RWPE1 (cell line): Measurements from ENCODE around the gene MOSMO.
"Not testable (repeated sequence)": the region's sequence is repeated elsewhere in the genome, so short reads cannot be mapped to it uniquely, and the experiment has no call there.

Experiments
- CTCF ChIA-PET: fragments of 350-600 bp; sonication (Branson Sonifier 250); formaldehyde crosslinking; extraction: SDS; loops from one replicate; lab custom pipeline; 2021; lab: Yijun Ruan, JAX
- POLR2A ChIA-PET: fragments of 400-600 bp; formaldehyde crosslinking; extraction: SDS; loops from one replicate; lab custom pipeline; 2020; ENCODE audit warnings: antibody characterized with exemption; ENCODE audit not compliant: low non-redundant PET; lab: Yijun Ruan, JAX
- DNase-seq: peaks from one replicate; pipeline ENCODE4 v3.0.0; 2012; ENCODE audit warnings: low spot score
- H3K27ac ChIP-seq: fragments of 450-650 bp; 2 replicates; pipeline ENCODE4 v1.5.1; 2017
- TF ChIP-seq, protein P1 (sequence below): fragments of 450-650 bp; conservative IDR thresholded peaks from 2 replicates; pipeline ENCODE4 v1.5.1; 2017; ENCODE audit warnings: low read depth, mild to moderate bottlenecking

MOSMO gene

DNA sequence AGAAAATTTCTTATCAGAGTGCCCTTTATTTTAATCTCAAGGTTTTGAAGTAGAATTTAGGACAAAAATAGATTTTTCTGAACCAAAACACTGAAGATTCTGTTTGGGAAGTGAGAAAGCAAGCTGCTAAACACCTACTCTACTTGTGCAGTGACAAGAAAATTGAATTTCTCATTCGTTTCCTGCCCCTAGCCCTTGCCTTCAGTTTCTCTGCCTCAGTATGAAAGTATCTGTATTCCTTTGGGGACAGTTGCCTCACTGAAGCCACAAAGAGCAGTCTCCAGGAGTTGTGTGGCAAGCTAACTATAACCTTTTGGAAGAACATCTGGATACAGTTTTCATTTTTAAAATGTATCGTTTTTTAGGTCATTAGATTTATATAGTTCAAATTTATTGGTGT is 19.7 kb downstream of the MOSMO start:
- CTCF ChIA-PET: no interaction called here
- TF ChIP-seq, protein P1, sequence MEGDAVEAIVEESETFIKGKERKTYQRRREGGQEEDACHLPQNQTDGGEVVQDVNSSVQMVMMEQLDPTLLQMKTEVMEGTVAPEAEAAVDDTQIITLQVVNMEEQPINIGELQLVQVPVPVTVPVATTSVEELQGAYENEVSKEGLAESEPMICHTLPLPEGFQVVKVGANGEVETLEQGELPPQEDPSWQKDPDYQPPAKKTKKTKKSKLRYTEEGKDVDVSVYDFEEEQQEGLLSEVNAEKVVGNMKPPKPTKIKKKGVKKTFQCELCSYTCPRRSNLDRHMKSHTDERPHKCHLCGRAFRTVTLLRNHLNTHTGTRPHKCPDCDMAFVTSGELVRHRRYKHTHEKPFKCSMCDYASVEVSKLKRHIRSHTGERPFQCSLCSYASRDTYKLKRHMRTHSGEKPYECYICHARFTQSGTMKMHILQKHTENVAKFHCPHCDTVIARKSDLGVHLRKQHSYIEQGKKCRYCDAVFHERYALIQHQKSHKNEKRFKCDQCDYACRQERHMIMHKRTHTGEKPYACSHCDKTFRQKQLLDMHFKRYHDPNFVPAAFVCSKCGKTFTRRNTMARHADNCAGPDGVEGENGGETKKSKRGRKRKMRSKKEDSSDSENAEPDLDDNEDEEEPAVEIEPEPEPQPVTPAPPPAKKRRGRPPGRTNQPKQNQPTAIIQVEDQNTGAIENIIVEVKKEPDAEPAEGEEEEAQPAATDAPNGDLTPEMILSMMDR: no peak
- no peak for DNase-seq
- POLR2A ChIA-PET: no interaction called here
- H3K27ac ChIP-seq: no peak overlapping the region

DNA sequence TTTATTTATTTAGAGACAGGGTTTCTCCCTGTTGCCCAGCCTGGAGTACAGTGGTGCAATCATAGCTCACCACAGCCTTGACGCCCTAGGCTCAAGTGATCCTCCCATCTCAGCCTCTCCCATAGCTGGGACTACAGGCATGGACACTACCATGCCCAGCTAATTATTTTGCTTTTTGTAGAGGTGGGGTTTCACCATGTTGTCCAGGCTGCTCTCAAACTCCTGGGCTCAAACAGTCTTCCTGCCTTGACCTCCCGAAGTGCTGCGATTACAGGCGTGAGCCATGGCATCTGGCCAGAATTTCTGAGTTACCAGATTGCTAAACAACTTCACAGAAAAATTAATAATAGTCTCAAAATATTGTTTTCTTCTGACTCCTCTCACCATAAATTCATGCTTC is 21.7 kb downstream of the MOSMO start:
- no peak for DNase-seq
- TF ChIP-seq, protein P1: no peak
- ChIA-PET CTCF (no interaction called here), POLR2A (no interaction called here)
- H3K27ac ChIP-seq: no peak overlapping the region

DNA sequence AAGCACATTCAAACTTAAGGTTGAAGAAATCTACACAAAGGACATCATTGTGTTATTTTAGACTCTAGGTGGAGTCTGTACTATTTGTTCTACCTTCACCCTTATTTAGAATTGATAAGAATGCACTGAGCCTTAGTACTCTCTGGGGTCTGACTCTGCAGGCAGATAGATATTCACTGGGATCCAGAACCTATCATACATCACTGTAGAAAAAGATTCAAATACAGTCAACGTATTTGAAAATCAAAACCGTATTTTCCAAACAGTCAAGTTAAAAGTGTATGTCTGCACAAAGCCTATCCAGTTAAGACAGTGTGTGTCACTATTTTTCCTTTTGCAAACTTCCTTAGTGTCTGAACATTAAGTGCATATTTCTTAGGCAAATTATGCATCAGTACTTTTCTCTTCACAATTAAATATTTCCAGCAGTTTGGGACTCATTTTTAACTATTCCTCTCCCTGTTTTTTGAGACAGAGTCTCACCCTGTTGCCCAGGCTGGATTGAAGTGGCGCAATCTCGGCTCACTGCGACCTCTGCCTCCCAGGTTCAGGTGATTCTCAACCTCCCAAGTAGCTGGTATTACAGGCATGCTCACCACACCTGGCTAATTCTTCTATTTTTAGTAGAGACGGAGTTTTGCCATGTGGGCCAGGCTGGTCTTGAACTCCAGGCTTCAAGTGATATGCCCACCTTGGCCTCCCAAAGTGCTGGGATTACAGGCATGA is 22.3 kb downstream of the MOSMO start:
- ChIA-PET POLR2A (no interaction called here), CTCF (no interaction called here)
- DNase-seq: no peak
- no peak overlapping the region for H3K27ac ChIP-seq
- TF ChIP-seq, protein P1: no peak

DNA sequence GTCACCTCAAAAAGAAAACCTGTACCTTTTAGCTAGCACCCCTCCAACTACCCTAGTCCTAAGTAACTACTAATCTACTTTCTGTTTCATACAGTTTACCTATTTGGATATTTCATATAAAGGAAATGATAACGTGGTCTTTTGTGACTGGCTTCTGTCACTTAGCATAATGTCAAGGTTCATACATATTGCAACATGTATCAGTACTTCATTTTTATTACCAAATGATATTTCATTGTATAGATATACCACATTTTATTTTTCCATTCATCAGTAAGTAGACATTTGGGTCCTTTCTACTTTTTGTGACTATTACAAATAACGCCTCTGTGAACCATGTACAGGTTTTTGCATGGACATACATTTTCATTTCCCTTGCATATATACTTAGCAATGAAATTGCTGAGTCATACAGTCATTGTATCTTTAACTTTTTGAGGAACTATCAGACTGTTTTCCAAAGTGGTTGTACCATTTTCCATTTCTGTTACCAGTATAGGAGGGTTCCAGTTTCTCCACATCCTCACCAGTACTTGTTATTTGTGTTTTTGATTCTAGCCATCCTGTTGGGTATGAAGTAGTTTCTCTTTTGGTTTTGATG is 23.7 kb downstream of the MOSMO start:
- ChIA-PET CTCF (interaction anchor here (1.0 kb wide), 1 partner anchor 46 kb away, joined by 5 read pairs; no protein-coding TSS in a partner anchor), POLR2A (no interaction called here)
- no peak for DNase-seq
- H3K27ac ChIP-seq: no peak overlapping the region
- TF ChIP-seq, protein P1: no peak

DNA sequence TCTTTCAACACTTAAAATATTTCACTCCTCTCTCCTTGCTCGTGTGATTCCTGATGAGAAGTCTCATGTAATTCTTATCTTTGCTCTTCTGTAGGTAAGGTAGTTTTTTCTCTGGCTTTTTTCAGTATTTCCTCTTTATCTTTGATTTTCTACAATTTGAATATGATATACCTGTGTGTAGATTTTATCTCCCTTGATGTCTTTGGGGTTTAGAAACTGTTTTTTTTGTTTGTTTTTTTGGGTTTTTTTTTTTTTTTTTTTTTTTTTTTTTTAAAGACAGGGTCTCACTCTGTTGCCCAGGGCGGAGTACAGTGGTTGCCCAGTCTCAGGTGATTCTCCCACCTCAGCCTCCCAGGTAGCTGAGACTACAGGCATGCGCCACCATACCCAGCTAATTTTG is 26.6 kb downstream of the MOSMO start:
- ChIA-PET CTCF (no interaction called here), POLR2A (no interaction called here)

GRCh38 chr16:22035153-22035552 is 27.2 kb downstream of the MOSMO start:
- ChIA-PET CTCF (interaction anchor here (0.6 kb wide), 1 partner anchor 64 kb away, joined by 4 read pairs; no protein-coding TSS in a partner anchor), POLR2A (no interaction called here)
- DNase-seq: no peak
- TF ChIP-seq, protein P1: no peak
- no peak overlapping the region for H3K27ac ChIP-seq

More for the DNA sequence above, 26.6 kb downstream of the MOSMO start:
- DNase-seq: no peak
- H3K27ac ChIP-seq: no peak overlapping the region
- TF ChIP-seq, protein P1: no peak

DNA sequence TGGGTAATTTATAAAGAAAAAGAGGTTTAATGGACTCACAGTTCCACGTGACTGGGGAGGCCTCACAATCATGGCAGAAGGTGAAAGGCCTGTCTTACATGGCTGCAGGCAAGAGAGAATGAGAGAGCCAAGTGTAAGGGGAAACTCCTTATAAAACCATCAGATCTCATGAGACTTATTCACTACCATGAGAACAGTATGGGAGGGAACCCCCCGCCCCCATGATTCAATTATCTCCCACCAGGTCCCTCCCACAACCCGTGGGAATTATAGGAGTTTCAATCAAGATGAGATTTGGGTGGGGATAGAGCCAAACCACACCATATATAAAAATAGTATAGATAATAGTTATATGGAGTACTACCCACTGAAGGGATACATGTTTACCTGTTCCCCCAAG is 36.0 kb downstream of the MOSMO start:
- CTCF ChIA-PET, POLR2A ChIA-PET, DNase-seq, H3K27ac ChIP-seq: not testable (repeated sequence)

DNA sequence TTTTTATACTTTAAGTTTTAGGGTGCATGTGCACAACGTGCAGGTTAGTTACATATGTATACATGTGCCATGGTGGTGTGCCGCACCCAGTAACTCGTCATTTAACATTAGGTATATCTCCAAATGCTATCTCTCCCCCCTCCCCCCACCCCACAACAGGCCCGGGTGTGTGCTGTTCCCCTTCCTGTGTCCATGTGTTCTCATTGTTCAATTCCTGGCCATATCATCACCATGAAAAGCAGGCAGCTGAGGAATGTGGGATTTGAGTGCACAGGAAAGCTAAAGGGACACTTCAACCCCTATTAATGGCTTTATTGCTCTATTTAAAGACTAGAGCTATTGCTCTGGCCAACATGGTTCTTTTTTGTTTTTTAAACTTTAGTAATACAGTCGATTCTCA is 38.0 kb downstream of the MOSMO start:
- DNase-seq, H3K27ac ChIP-seq, POLR2A ChIA-PET, CTCF ChIA-PET: not testable (repeated sequence)
